ENCODE data around the gene TLR2. TPM values are rescaled to one million over a fixed set of nuclear protein-coding genes. Genes with fewer than 3 reads are reported as not detected.

TLR2 gene
- total and polyA plus RNA-seq, 4 donors = 2.9 to 15.6 (median 6.2) TPM

GRCh38 chr4:153635846-153636245 is 48.2 kb upstream of the TLR2 start (continued):
- TF ChIP-seq JUND (IDR thresholded peaks at IDR 0.05) = no peak
- TF ChIP-seq NR2F2 (IDR thresholded peaks at IDR 0.05) = no peak
- no peak for TF ChIP-seq TAF1 (conservative IDR thresholded peaks at IDR 0.05)
- TF ChIP-seq FOXA1 (IDR thresholded peaks at IDR 0.05) = no peak
- no peak for TF ChIP-seq GABPA (IDR thresholded peaks at IDR 0.05 in 1 of 2, conservative IDR thresholded peaks at IDR 0.05 in 1 of 2)

GRCh38 chr4:153637201-153637600 is 46.9 kb upstream of the TLR2 start:
- no peak for TF ChIP-seq NR2F2 (IDR thresholded peaks at IDR 0.05)
- TF ChIP-seq RAD21 (IDR thresholded peaks at IDR 0.05) = no peak
- no peak for TF ChIP-seq RXRA (IDR thresholded peaks at IDR 0.05)
- TF ChIP-seq YY1 (IDR thresholded peaks at IDR 0.05) = no peak
- no peak for TF ChIP-seq GABPA (IDR thresholded peaks at IDR 0.05 in 1 of 2, conservative IDR thresholded peaks at IDR 0.05 in 1 of 2)
- no peak for TF ChIP-seq TAF1 (conservative IDR thresholded peaks at IDR 0.05)
- TF ChIP-seq CTCF (IDR thresholded peaks at IDR 0.05; ENCODE audit: low read depth, low read length, missing input control) = no peak
- TF ChIP-seq REST (IDR thresholded peaks at IDR 0.05) = no peak
- no peak for TF ChIP-seq EGR1 (IDR thresholded peaks at IDR 0.05; ENCODE audit: low read depth in 2 of 2)
- TF ChIP-seq ZBTB33 (IDR thresholded peaks at IDR 0.05) = no peak
- no peak for TF ChIP-seq MAX (IDR thresholded peaks at IDR 0.05)
- TF ChIP-seq SP1 (IDR thresholded peaks at IDR 0.05) = no peak
- TF ChIP-seq FOXA2 (IDR thresholded peaks at IDR 0.05) = no peak
- TF ChIP-seq HNF4G (IDR thresholded peaks at IDR 0.05) = no peak
- TF ChIP-seq JUND (IDR thresholded peaks at IDR 0.05) = no peak
- no peak for TF ChIP-seq ATF3 (IDR thresholded peaks at IDR 0.05)
- no peak overlapping the region for H3K9ac ChIP-seq (ENCODE audit: low read depth in 1 of 2, low read length in 2 of 2)
- no peak overlapping the region for H3K27ac ChIP-seq (ENCODE audit: low read depth in 1 of 2, low read length in 2 of 2)
- peaks cover 4 to 51% (median 41%) of the 10 kb centered on the region in 4 donors for H3K36me3 ChIP-seq (ENCODE audit: control insufficient read depth in 4 of 4, insufficient read depth in 3 of 4, low read depth in 1 of 4, low read length in 3 of 4)
- H3K27me3 ChIP-seq (ENCODE audit: control insufficient read depth in 4 of 4, insufficient read depth in 4 of 4, low read length in 3 of 4) = no peaks in the 10 kb centered on the region
- no peaks in the 10 kb centered on the region for H3K9me3 ChIP-seq (ENCODE audit: control insufficient read depth in 4 of 4, low read length in 3 of 4)
- no peak for DNase-seq (ENCODE audit: low spot score)
- H3K4me3 ChIP-seq (ENCODE audit: low read depth in 1 of 3, low read length in 3 of 3) = no peak overlapping the region
- no peaks in the 10 kb centered on the region for H3K4me1 ChIP-seq (ENCODE audit: control insufficient read depth in 4 of 4, insufficient read depth in 4 of 4, low read length in 3 of 4)
- 96% methylated on average over 3 of the region's 3 CpGs for WGBS
